K562 (cell line): ENCODE results near the gene SAMD11. TPM values are rescaled to one million over a fixed set of nuclear protein-coding genes. Genes with fewer than 3 reads are reported as not detected.

Source experiments
- CEBPG ChIP-seq, 3 experiments: fragments of 200-800 bp in 1 of 3; sonication (Bioruptor generic) in 1 of 3; sonication (generic) in 1 of 3; formaldehyde crosslinking in 1 of 3; IDR thresholded peaks in 2 of 3; conservative IDR thresholded peaks in 1 of 3; 2 replicates each; pipeline versions ENCODE4 v1.6.1 to v1.8.0; 2016 to 2022; ENCODE audit warnings: missing compliant biosample characterization in 2 of 3, missing genetic modification characterization in 2 of 3, mild to moderate bottlenecking in 1 of 3, missing genetic modification reagents in 1 of 3
- CHD1 ChIP-seq: fragments of 200-600 bp; sonication (generic); IDR thresholded peaks from one replicate; pipeline ENCODE4 v1.6.1; 2012; ENCODE audit warnings: mild to moderate bottlenecking, moderate library complexity, low read length, inconsistent platforms
- CTBP1 ChIP-seq: fragments of 450-650 bp; IDR thresholded peaks from 2 replicates; pipeline ENCODE4 v1.6.1; 2016; ENCODE audit warnings: borderline replicate concordance
- DNMT1 ChIP-seq: fragments of 450-650 bp; IDR thresholded peaks from 2 replicates; pipeline ENCODE4 v1.6.1; 2016; ENCODE audit warnings: antibody characterized with exemption, mild to moderate bottlenecking
- ESRRB ChIP-seq: fragments of 250-450 bp; sonication (Bioruptor Pico); IDR thresholded peaks from 2 replicates; pipeline ENCODE4 v1.5.0; 2020; ENCODE audit warnings: mild to moderate bottlenecking, moderate library complexity, borderline replicate concordance
- KAT8 ChIP-seq: fragments of 450-650 bp; IDR thresholded peaks from 2 replicates; pipeline ENCODE4 v1.6.1; 2016; ENCODE audit warnings: low read depth, mild to moderate bottlenecking
- KDM1A ChIP-seq, 2 experiments: fragments of 450-650 bp; IDR thresholded peaks; 2 replicates each; pipeline ENCODE4 v1.6.1; 2016; ENCODE audit warnings: mild to moderate bottlenecking in 2 of 2
- KDM2B ChIP-seq: fragments of 250-450 bp; sonication (Bioruptor Pico); IDR thresholded peaks from 2 replicates; pipeline ENCODE4 v1.8.0; 2021; ENCODE audit warnings: mild to moderate bottlenecking, moderate library complexity
- KDM4B ChIP-seq, 2 experiments: fragments of 450-650 bp in 1 of 2; sonication (generic) in 1 of 2; IDR thresholded peaks; 2 replicates each; pipeline ENCODE4 v1.6.1; 2016 to 2017; ENCODE audit warnings: borderline replicate concordance in 2 of 2, antibody characterized with exemption in 1 of 2, low read depth in 1 of 2, mild to moderate bottlenecking in 1 of 2
- KLF10 ChIP-seq: fragments of 250-450 bp; sonication (Bioruptor Pico); IDR thresholded peaks from 2 replicates; pipeline ENCODE4 v1.6.1; 2021; ENCODE audit warnings: matching md5 sums
- MAFK ChIP-seq: IDR thresholded peaks from 2 replicates; pipeline ENCODE4 v1.6.1; 2011; ENCODE audit warnings: low read length, improper control_type of control experiment
- MYC ChIP-seq, 2 experiments: fragments of 250-450 bp in 1 of 2; sonication (Bioruptor Pico) in 1 of 2; IDR thresholded peaks; 2 replicates each; pipeline versions ENCODE4 v1.5.1 to v1.6.1; 2012 to 2021; ENCODE audit warnings: low read depth in 2 of 2, borderline replicate concordance in 1 of 2, improper control_type of control experiment in 1 of 2, low read length in 1 of 2, mild to moderate bottlenecking in 1 of 2, moderate library complexity in 1 of 2
- PTTG1 ChIP-seq: fragments of 450-650 bp; IDR thresholded peaks from 2 replicates; pipeline ENCODE4 v1.6.1; 2016; ENCODE audit warnings: low read depth, mild to moderate bottlenecking, missing genetic modification characterization, missing compliant biosample characterization
- PYGO2 ChIP-seq: fragments of 450-650 bp; IDR thresholded peaks from 2 replicates; pipeline ENCODE4 v1.6.1; 2016; ENCODE audit warnings: mild to moderate bottlenecking, missing genetic modification characterization, moderate library complexity, missing compliant biosample characterization
- RBM22 ChIP-seq: fragments of 200-400 bp; formaldehyde crosslinking; IDR thresholded peaks from 2 replicates; pipeline ENCODE4 v1.6.1; 2018; ENCODE audit warnings: low read length, low read depth; ENCODE audit not compliant: poor library complexity, severe bottlenecking
- TCF7L2 ChIP-seq: fragments of 150-350 bp; IDR thresholded peaks from 2 replicates; pipeline ENCODE4 v1.6.1; 2016; ENCODE audit warnings: low read depth, mild to moderate bottlenecking, low read length, moderate library complexity
- TSHZ1 ChIP-seq: fragments of 250-450 bp; sonication (Bioruptor Pico); IDR thresholded peaks from 2 replicates; pipeline ENCODE4 v1.4.0; 2020; ENCODE audit warnings: mild to moderate bottlenecking, moderate library complexity
- ZC3H8 ChIP-seq: fragments of 450-650 bp; IDR thresholded peaks from 2 replicates; pipeline ENCODE4 v1.6.1; 2017
- ZFX ChIP-seq: sonication (generic); formaldehyde crosslinking; IDR thresholded peaks from 2 replicates; pipeline ENCODE4 v1.8.0; 2022; ENCODE audit warnings: mild to moderate bottlenecking, missing genetic modification reagents, moderate library complexity
- ZNF184 ChIP-seq: sonication (generic); formaldehyde crosslinking; IDR thresholded peaks from 2 replicates; pipeline ENCODE4 v1.5.0; 2020; ENCODE audit warnings: missing genetic modification reagents
- ZNF431 ChIP-seq: sonication (generic); formaldehyde crosslinking; IDR thresholded peaks from 2 replicates; pipeline ENCODE4 v1.8.0; 2022; ENCODE audit warnings: mild to moderate bottlenecking, missing genetic modification reagents
- ZNF696 ChIP-seq: fragments of 250-450 bp; sonication (Bioruptor Pico); conservative IDR thresholded peaks from 2 replicates; pipeline ENCODE4 v1.4.0; 2020; ENCODE audit warnings: mild to moderate bottlenecking, moderate library complexity
- polyA plus RNA-seq, 8 experiments: library from polyadenylated mRNA; depleted of rRNA in 4 of 8; stranded (reverse) in 5 of 8; unstranded in 3 of 8; fragments of >200 nt; fragmentation: Nextera tagmentation in 2 of 8; fragmentation: Illumina TruSeq in 1 of 8; extraction: Ambion mirVana in 2 of 8; extraction: Trizol in 1 of 8; gene quantifications; 2 replicates each; pipeline versions ENCODE4 v1.2.1 to v1.2.3, GENCODE V29; 2011 to 2014; ENCODE audit warnings: inconsistent platforms in 1 of 8, missing spikeins in 1 of 8
- total RNA-seq, 7 experiments: library from RNA; depleted of rRNA in 6 of 7; stranded (reverse); fragments of >200 nt in 6 of 7; fragmentation: Illumina TruSeq in 2 of 7; extraction: Trizol in 2 of 7; gene quantifications; 2 replicates each; pipeline versions ENCODE4 v1.2.1 to v1.2.3, GENCODE V29; 2011 to 2021; ENCODE audit warnings: low replicate concordance in 1 of 7

Gene SAMD11
- total and polyA plus RNA-seq, 9 of the 15 experiments (the other 6 are each of a cell fraction or from before 2014, with no cell fraction given): 0.07 to 0.82 (median 0.11) TPM; not detected in 2

- TF ChIP-seq CHD1 (peak; percentile 11), KDM4B (IDR thresholded peaks at IDR 0.05; ENCODE audit: borderline replicate concordance in 2 of 2, low read depth in 1 of 2) (no peak), TCF7L2 (no peak), ZFX (CRISPR knock-in tag) (peak; percentile 62), ZNF696 (no peak), DNMT1 (no peak), KAT8 (no peak), RBM22 (no peak), ZNF184 (no peak), TSHZ1 (CRISPR knock-in tag) (no peak), KDM1A (IDR thresholded peaks at IDR 0.05) (no peak), MYC (IDR thresholded peaks at IDR 0.05; ENCODE audit: low read depth, low read length) (0 out of 2 replicates have a peak, but pooled peaks have one; percentile 17), MYC (CRISPR knock-in tag; IDR thresholded peaks at IDR 0.05; ENCODE audit: borderline replicate concordance, low read depth) (no peak), CEBPG (CRISPR knock-in tag; IDR thresholded peaks at IDR 0.05) (no peak), CEBPG (tag; conservative IDR thresholded peaks at IDR 0.05 in 1 of 2, IDR thresholded peaks at IDR 0.05 in 1 of 2) (no peak), ZC3H8 (no peak), ESRRB (CRISPR knock-in tag) (no peak), KDM2B (CRISPR knock-in tag) (0 out of 2 replicates have a peak, but pooled peaks have one; percentile 64), PTTG1 (tag) (no peak), KLF10 (CRISPR knock-in tag) (no peak), MAFK (no peak), PYGO2 (tag) (no peak), ZNF431 (no peak), CTBP1 (peak; percentile 87; the same call in 1 of the 2 replicates)
These were observed 1.2 kb downstream of the SAMD11 start (continued) for GRCh38 chr1:924656-925560.
